LNCaP clone FGC (cell line): ENCODE measurements around the gene RELN.
A peak's percentile ranks its signal among the peaks of the same experiment; 100 is the strongest.

ENCODE experiments used
- DNase-seq: peaks from one replicate; pipeline ENCODE4 v3.0.0-alpha.2; 2011; ENCODE audit warnings: low read depth
- H3K4me3 ChIP-seq: 2 replicates; pipeline ENCODE4 v1.5.1; 2011; ENCODE audit warnings: mild to moderate bottlenecking, low read depth, low read length, control low read depth
- CTCF ChIP-seq: IDR thresholded peaks from 2 replicates; pipeline ENCODE4 v1.5.1; 2012; ENCODE audit warnings: mild to moderate bottlenecking; ENCODE audit not compliant: control insufficient read depth, insufficient read depth; ENCODE audit errors: extremely low read depth

Gene RELN

DNA sequence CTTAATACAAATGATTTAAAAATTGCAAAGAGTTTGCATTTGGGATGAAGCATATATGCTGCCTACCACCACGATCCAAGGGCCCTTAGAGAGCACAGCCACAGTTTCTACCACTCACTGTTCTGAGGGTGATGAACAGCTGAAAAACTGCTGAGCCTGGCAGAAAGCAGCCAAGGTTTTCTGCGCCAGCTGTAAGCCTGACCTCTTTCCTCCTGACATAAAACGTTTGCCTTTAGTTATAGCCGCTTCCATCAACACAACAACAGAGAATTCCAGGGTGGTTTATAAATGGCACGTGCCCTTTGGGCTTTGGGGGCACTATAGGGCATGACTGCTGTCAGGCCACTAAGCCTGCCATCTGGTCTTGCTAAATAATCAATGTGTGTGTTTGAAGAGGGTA, 222.8 kb downstream of the RELN start:
- no peak for DNase-seq
- TF ChIP-seq CTCF = no peak
- no peak overlapping the region for H3K4me3 ChIP-seq

DNA sequence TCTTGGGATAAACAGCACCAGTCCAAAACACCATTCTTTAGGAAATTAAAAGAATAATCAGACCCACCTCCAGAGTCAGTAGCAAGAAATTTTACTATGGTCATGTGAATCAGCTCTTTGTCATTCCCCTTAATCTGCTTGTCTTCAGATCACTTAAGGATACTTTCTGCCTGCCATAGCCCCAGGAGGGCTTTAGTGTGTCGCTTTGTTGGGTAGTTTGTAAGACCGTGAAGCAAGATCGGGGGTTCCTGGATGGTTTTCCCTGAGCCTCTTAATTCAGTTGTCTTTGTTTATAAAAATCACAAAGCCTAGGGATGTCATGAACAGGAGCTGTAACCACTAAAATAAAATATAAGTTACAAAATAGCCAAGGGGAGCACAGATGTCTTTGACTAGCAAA, 223.6 kb downstream of the RELN start:
- DNase-seq = no peak
- TF ChIP-seq CTCF = no peak
- H3K4me3 ChIP-seq = no peak overlapping the region

DNA sequence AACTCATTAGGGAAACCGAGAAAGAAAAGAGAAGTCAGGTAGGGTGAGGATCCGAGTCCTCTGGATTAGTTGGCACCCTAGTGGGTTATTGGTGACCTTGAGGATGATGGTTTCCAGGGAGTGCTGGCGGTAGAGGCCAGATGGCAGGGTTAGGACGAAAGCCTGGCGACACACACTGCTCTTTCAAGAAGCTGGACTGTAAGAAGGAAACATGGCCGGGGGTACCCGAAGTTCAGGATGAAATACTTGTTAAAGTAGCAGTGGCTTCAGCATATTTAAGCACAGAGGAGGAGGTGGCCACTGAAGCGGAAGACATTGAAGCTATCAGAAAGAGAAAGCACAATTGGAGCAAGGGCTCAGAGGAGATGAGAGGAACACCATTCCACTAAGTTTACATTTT, 224.6 kb downstream of the RELN start:
- DNase-seq = no peak
- TF ChIP-seq CTCF = no peak
- no peak overlapping the region for H3K4me3 ChIP-seq

DNA sequence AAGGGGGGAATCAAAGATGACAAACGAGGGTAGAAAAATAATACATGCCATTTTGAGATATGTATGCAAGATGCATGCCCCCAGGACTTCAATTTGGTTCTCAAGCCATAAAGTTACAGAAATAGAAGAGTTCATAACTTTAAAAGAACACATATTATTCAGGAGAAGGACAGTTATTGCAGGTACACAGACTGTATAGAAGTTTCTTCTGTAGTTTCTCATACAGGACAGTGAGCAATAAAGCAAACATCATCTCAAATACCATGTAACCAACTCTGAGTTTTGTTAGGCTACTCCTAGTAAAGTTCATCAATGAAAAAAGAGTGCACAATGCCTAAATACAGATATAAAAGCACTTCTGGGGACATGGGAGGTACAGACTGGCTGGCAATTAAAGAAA, 226.6 kb downstream of the RELN start:
- H3K4me3 ChIP-seq = no peak overlapping the region
- DNase-seq = no peak
- TF ChIP-seq CTCF = no peak

DNA sequence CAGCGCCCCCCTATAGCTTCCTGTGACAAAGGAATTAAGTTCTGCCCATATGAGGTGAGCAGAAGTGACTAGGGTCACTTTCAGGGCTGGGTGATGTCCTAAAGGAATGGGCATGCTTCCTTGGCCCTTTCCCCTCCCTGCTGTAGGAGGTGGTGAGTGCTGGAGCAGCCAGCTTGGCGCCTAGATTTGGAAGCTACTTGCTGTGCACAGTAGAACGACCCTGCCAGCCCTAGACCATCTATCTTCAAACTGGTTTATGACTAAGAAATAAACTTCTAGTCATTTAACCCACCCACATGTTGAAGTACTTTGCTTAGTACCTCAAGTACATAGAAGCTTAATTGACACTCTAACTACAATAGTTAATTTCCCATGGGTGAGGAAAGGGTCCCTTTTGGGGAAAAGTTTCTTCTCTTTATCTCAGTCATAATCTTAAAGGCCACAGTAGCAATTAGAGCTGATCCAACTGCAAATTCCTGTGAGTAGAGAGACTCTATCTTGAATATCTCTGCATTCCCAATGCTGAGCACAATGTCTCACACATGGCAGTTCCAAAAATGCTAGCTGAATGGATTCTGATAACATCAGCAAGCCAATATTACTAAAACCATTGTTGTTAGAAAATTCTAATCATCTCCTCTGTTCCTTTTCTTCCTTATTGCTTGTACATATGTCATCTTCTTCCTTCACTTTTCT, 227.2 kb downstream of the RELN start:
- DNase-seq = no peak
- no peak for TF ChIP-seq CTCF
- H3K4me3 ChIP-seq = no peak overlapping the region

- DNase-seq = peak; percentile 45
- H3K4me3 ChIP-seq = no peak overlapping the region
- peak; percentile 44 for TF ChIP-seq CTCF
Observed at GRCh38 chr7:103752995-103753394, 236.5 kb downstream of the RELN start.

DNA sequence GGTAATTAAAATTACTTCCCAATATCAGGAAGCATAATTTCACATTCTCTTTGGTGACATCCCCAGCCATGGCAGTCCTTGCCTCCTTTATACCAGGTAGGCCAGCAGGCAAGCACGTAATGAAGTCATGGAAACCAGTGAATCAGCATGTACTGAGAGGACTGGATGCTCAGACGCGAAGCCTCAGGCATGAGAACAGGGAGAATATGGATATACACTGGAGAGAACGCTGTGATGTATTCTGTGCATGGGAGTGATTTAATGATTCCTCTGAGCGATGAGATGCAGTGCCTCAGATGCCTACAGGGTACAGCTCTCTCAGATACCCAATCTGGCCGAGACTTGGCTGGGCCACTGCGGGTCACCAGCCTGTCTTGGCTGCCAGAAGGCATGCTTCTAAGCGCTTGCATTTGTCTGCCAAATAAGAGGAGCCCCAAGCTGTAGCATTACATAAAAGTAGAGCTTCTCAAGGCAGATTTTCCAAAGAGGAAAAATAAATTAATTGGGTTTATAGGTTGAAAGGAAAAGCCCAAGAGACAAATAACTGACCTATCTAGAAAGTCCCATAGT, 238.1 kb downstream of the RELN start:
- no peak for TF ChIP-seq CTCF
- H3K4me3 ChIP-seq = no peak overlapping the region
- no peak for DNase-seq
